AG09319 (cell line): ENCODE measurements around the gene GEMIN8.

Experiments used
- DNase-seq: peaks from one replicate; pipeline ENCODE4 v3.0.0-alpha.2; 2010; ENCODE audit warnings: low read depth; ENCODE audit errors: extremely low read depth
- CTCF ChIP-seq: IDR thresholded peaks from 2 replicates; pipeline ENCODE4 v1.5.1; 2011; ENCODE audit warnings: low read depth, mild to moderate bottlenecking, inconsistent platforms, low read length, moderate library complexity

GEMIN8 gene

GRCh38 chrX:14006540-14006939 lies 23.2 kb downstream of the GEMIN8 start:
- DNase-seq, result no peak
- TF ChIP-seq CTCF, result no peak

- TF ChIP-seq CTCF, result no peak
- no peak for DNase-seq
These were observed 25.7 kb downstream of the GEMIN8 start for GRCh38 chrX:14003876-14004425.

- DNase-seq, result no peak
- no peak for TF ChIP-seq CTCF
These were observed 26.7 kb downstream of the GEMIN8 start for GRCh38 chrX:14003028-14003427.

- DNase-seq, result no peak
- TF ChIP-seq CTCF, result no peak
These were observed 33.0 kb downstream of the GEMIN8 start for GRCh38 chrX:13996650-13997049.

GRCh38 chrX:13994536-13995080 lies 35.1 kb downstream of the GEMIN8 start:
- DNase-seq, result no peak
- TF ChIP-seq CTCF, result no peak

- TF ChIP-seq CTCF, result no peak
- no peak for DNase-seq
These were observed 35.6 kb downstream of the GEMIN8 start for GRCh38 chrX:13994104-13994503.

GRCh38 chrX:13990126-13990800 lies 39.4 kb downstream of the GEMIN8 start:
- DNase-seq, result no peak
- TF ChIP-seq CTCF, result no peak
